PFSK-1 (cell line): ENCODE measurements around the gene GCN1.

Source experiments
- FOXP2 ChIP-seq: optimal IDR thresholded peaks from 2 replicates; pipeline ENCODE3; 2011; ENCODE audit warnings: borderline replicate concordance, control low read depth, inconsistent platforms; ENCODE audit not compliant: insufficient read depth; ENCODE audit errors: extremely low read length, extremely low read depth
- POLR2AphosphoS5 ChIP-seq: IDR thresholded peaks from 2 replicates; pipeline ENCODE4 v1.6.1; 2012; ENCODE audit warnings: low read depth, mild to moderate bottlenecking, control low read depth, low read length, moderate library complexity
- SIN3A ChIP-seq: IDR thresholded peaks from 2 replicates; pipeline ENCODE4 v1.6.1; 2012; ENCODE audit warnings: mild to moderate bottlenecking, low read length, moderate library complexity, borderline replicate concordance; ENCODE audit not compliant: insufficient read depth
- TAF1 ChIP-seq: IDR thresholded peaks from 2 replicates; pipeline ENCODE4 v1.6.1; 2012; ENCODE audit warnings: low read length, control low read depth, borderline replicate concordance; ENCODE audit not compliant: insufficient read depth
- TF ChIP-seq, protein P1 (sequence below), 2 experiments: IDR thresholded peaks; 2 replicates each; pipeline versions ENCODE4 v1.6.1 to v1.8.0; 2011 to 2012; ENCODE audit warnings: low read depth in 2 of 2, low read length in 2 of 2, control low read depth in 1 of 2, inconsistent platforms in 1 of 2, mild to moderate bottlenecking in 1 of 2, moderate library complexity in 1 of 2; ENCODE audit not compliant: insufficient read depth in 1 of 2

GCN1 gene

GRCh38 chr12:120224304-120225199 is 30.0 kb upstream of the GCN1 start:
- TF ChIP-seq, protein P1, sequence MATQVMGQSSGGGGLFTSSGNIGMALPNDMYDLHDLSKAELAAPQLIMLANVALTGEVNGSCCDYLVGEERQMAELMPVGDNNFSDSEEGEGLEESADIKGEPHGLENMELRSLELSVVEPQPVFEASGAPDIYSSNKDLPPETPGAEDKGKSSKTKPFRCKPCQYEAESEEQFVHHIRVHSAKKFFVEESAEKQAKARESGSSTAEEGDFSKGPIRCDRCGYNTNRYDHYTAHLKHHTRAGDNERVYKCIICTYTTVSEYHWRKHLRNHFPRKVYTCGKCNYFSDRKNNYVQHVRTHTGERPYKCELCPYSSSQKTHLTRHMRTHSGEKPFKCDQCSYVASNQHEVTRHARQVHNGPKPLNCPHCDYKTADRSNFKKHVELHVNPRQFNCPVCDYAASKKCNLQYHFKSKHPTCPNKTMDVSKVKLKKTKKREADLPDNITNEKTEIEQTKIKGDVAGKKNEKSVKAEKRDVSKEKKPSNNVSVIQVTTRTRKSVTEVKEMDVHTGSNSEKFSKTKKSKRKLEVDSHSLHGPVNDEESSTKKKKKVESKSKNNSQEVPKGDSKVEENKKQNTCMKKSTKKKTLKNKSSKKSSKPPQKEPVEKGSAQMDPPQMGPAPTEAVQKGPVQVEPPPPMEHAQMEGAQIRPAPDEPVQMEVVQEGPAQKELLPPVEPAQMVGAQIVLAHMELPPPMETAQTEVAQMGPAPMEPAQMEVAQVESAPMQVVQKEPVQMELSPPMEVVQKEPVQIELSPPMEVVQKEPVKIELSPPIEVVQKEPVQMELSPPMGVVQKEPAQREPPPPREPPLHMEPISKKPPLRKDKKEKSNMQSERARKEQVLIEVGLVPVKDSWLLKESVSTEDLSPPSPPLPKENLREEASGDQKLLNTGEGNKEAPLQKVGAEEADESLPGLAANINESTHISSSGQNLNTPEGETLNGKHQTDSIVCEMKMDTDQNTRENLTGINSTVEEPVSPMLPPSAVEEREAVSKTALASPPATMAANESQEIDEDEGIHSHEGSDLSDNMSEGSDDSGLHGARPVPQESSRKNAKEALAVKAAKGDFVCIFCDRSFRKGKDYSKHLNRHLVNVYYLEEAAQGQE (IDR thresholded peaks at IDR 0.05; ENCODE audit: insufficient read depth in 1 of 2, low read depth in 2 of 2, low read length in 2 of 2): no peak
- TF ChIP-seq TAF1: no peak
- TF ChIP-seq POLR2AphosphoS5: no peak
- no peak for TF ChIP-seq SIN3A
- TF ChIP-seq FOXP2: no peak

GRCh38 chr12:120223458-120224303 is 29.2 kb upstream of the GCN1 start:
- TF ChIP-seq TAF1: no peak
- TF ChIP-seq, protein P1 (IDR thresholded peaks at IDR 0.05; ENCODE audit: insufficient read depth in 1 of 2, low read depth in 2 of 2, low read length in 2 of 2): no peak
- TF ChIP-seq POLR2AphosphoS5: no peak
- TF ChIP-seq SIN3A: no peak
- no peak for TF ChIP-seq FOXP2

- TF ChIP-seq POLR2AphosphoS5 (no peak), FOXP2 (no peak), SIN3A (no peak), TAF1 (no peak)
- TF ChIP-seq, protein P1 (IDR thresholded peaks at IDR 0.05; ENCODE audit: insufficient read depth in 1 of 2, low read depth in 2 of 2, low read length in 2 of 2): no peak
Measured at GRCh38 chr12:120222288-120222832, 27.8 kb upstream of the GCN1 start.

- TF ChIP-seq TAF1 (no peak), POLR2AphosphoS5 (no peak), FOXP2 (no peak), SIN3A (no peak)
- TF ChIP-seq, protein P1 (IDR thresholded peaks at IDR 0.05; ENCODE audit: insufficient read depth in 1 of 2, low read depth in 2 of 2, low read length in 2 of 2): no peak
Measured at GRCh38 chr12:120221576-120221900, 27.0 kb upstream of the GCN1 start.
